HG02870 (cell line): Measurements from ENCODE around the gene COL16A1.

Experiments
- ATAC-seq: cut with Tn5 transposase; IDR thresholded peaks from one replicate; pipeline ENCODE4 v1.9.1; 2021; ENCODE audit warnings: mild to moderate bottlenecking, moderate library complexity; ENCODE audit not compliant: unreplicated experiment

The COL16A1 gene

GRCh38 chr1:31703431-31704270 is at the start of gene COL16A1:
Gene COL16A1, minus strand, starts transcription at chr1:31704017. Its CDS starts 1,824 bp downstream, at chr1:31702193.
- ATAC-seq: no peak

- no peak for ATAC-seq
Observed at GRCh38 chr1:31752952-31753475, 49.2 kb upstream of the COL16A1 start.

- ATAC-seq: no peak
Observed at GRCh38 chr1:31752258-31752657, 48.4 kb upstream of the COL16A1 start.

GRCh38 chr1:31751822-31752241 is 48.0 kb upstream of the COL16A1 start:
- ATAC-seq: no peak

- ATAC-seq: no peak
Observed at GRCh38 chr1:31750858-31751510, 47.2 kb upstream of the COL16A1 start.

- ATAC-seq: no peak
Observed at GRCh38 chr1:31749785-31750735, 46.2 kb upstream of the COL16A1 start.

GRCh38 chr1:31748365-31748764 is 44.5 kb upstream of the COL16A1 start:
- no peak for ATAC-seq

GRCh38 chr1:31747304-31747703 is 43.5 kb upstream of the COL16A1 start:
- no peak for ATAC-seq

GRCh38 chr1:31746687-31747086 is 42.9 kb upstream of the COL16A1 start:
- no peak for ATAC-seq

- no peak for ATAC-seq
Observed at GRCh38 chr1:31745946-31746670, 42.3 kb upstream of the COL16A1 start.

- ATAC-seq: no peak
Observed at GRCh38 chr1:31745096-31745945, 41.5 kb upstream of the COL16A1 start.

- no peak for ATAC-seq
Observed at GRCh38 chr1:31744165-31744888, 40.5 kb upstream of the COL16A1 start.

- ATAC-seq: no peak
Observed at GRCh38 chr1:31742462-31743212, 38.8 kb upstream of the COL16A1 start.

GRCh38 chr1:31739346-31739745 is 35.5 kb upstream of the COL16A1 start:
- no peak for ATAC-seq

- ATAC-seq: no peak
Observed at GRCh38 chr1:31736675-31737074, 32.9 kb upstream of the COL16A1 start.

GRCh38 chr1:31735571-31735970 is 31.8 kb upstream of the COL16A1 start:
- no peak for ATAC-seq

GRCh38 chr1:31734582-31735107 is 30.8 kb upstream of the COL16A1 start:
- ATAC-seq: no peak
